Superior temporal gyrus (tissue), 1 donor: Measurements from ENCODE around the gene OR6C75.
"Not testable (repeated sequence)": the region's sequence is repeated elsewhere in the genome, so short reads cannot be mapped to it uniquely, and the experiment has no call there.

ENCODE experiments used
- DNase-seq: peaks from one replicate; pipeline ENCODE4 v3.0.0-alpha.2; 2016; ENCODE audit errors: extremely low spot score

The OR6C75 gene

DNA sequence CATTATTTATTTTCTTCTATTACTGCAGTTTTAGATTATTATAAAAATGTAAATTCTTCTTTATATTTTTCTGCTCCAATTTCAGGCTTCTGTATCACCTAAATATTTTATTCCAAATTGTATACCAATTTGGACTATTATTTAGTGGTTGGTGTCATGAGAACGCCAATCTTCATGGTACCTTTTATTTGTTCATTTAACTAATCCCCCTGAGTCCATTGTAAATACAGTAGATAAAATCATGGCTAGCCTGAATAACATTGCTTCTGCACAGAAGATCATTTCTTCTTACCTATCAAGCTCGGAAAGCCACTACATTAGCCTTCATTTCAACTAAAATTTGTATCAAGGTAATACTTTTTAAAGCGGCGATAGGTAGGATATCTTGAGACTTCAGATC lies at the start of gene OR6C75:
Gene OR6C75 (plus strand): TSS at position 301 of the 400 bp plus-strand sequence. CDS start 2,136 bp downstream, outside the sequence.
- no peak for DNase-seq

DNA sequence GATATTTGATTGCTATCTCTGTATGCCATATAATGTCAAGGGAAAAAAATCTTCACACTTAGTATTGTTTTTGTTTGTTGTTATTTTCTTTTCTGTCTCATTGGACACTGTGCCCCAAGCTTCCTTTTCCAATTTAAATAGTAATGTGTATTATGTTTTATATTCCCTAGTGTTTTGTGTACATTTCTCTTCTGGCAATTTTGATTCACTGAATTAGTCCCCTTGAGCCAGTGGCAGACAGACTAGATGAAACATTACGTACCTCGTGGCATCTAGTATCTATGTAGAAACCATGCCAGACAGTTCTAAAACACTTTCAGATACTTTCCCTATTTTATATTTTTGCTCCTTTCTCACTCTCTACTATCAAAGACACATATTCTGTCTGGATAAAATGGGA lies 48.7 kb upstream of the OR6C75 start, which contains the start of gene OR6C1:
Gene OR6C1 (plus strand): TSS at position 301 of the 400 bp plus-strand sequence. CDS start 6,257 bp downstream, outside the sequence.
- no peak for DNase-seq

DNA sequence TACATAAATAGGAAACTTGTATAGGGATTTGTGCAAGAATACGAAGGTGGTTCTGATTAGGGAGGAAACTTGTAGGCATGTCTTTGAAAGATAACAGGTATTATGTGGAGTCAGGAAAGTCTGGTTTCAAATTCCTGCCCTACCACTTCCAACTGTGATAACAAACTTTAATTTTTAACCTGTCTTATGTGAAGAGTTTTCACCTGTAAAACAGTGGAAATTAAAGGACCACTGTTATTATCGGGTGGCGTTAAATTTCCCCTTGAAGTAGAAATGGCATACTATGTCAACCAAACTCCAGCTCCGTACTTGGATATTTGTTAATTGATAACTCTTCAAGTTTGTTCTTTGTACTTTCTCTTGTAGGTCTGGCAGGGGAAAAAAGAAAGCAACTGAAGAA lies 42.6 kb upstream of the OR6C75 start:
- DNase-seq = no peak

DNA sequence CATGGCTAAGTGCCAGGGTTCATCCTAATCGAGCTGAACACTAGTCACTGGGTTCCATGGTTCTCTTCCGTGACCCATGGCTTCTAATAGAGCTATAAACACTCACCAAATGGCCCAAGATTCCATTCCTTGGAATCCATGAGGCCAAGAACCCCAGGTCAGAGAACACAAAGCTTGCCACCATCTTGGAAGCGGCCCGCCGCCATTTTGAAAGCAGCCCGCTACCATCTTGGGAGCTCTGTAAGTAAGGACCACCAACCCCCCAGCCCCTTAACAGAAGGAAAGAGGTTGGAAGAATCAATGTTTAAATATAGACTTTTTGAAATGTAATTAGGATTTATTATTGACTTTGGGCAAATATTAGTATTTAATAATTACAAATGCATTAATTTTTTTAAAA lies 37.0 kb upstream of the OR6C75 start:
- not testable (repeated sequence) for DNase-seq

DNA sequence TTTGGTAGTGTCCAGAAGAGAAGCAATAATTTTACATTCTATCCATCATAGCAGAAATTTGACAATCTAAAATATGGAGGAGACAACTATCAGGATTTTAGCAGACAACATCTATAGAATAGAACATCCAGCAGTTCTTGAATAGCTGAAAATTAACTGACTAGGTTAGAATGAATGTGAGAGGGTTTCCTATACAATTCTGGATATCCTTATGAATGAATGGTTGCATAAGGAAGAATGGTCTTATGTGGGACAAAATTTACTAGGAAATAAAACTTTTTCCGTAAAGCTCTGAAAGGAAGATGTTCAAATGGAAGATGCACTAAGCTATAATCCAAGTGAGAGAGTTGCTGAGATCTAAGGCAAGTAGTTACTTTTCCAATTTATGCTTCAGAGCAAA lies 32.3 kb upstream of the OR6C75 start, which contains the start of gene OR6C3:
Gene OR6C3 (plus strand): TSS at position 301 of the 400 bp plus-strand sequence. CDS start 955 bp downstream, outside the sequence.
- DNase-seq = no peak

DNA sequence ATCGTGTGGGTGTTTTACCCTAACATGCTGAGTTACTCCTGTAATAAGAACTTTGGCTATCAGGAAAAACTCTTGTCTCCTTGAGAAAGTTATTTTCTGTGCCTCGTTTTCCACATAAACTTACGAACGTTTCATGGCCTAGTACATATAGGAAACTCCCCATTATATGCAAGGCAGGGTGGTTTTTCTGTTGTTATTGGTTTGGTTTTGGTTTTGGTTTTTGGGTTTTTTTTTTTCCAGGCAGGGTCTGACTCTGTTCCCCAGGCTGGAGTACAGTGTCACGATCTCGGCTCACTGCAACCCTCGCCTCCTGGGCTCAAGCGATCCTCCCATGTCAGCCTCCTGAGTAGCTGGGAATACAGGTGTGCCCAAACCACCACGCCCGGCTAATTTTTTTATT lies 26.8 kb upstream of the OR6C75 start:
- no peak for DNase-seq

DNA sequence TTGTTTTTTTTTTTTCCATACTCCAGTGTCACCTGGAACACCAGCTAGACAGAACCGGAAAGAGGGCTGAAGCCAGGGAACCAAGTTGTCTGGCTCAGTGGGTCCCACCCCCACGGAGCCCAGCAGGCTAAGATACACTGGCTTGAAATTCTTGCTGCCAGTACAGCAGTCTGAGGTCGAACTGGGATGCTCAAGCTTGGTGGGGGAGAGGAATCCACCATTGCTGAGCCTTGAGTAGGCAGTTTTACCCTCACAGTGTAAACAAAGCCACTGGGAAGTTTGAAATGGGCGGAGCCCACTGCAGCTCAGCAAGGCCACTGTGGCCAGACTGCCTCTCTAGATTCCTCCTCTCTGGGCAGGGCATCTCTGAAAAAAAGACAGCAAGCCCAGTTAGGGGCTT lies 7.4 kb upstream of the OR6C75 start:
- DNase-seq = not testable (repeated sequence)

DNA sequence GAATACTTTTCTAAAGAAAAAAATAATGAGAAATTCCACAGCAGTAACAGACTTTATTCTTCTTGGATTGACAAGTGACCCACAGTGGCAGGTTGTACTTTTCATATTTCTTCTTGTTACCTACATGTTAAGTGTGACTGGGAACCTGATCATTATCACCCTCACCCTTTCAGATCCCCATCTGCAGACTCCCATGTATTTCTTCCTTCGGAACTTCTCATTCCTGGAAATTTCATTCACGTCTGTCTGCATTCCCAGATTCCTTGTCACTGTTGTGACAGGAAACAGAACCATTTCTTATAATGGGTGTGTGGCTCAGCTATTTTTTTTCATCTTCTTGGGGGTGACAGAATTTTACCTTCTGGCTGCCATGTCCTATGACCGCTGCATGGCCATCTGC lies 2.3 kb downstream of the OR6C75 start:
- DNase-seq = no peak

DNA sequence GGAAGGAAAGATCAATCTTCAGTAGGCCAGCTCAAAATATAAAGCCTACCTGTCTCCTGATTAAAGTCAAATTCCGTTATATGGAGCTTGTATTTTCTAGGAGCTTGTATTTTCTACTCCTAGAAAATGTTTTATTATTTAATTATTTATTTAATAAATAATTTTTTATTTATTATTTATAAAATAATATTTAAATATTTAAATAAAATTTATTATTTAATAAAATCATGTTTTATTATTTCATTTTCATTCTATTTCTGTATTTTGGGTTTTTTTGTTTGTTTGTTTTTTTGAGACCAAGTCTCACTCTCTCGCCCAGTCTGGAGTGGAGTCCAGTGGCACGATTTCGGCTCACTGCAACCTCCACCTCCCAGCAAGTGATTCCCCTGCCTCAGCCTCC lies 9.7 kb downstream of the OR6C75 start:
- no peak for DNase-seq

DNA sequence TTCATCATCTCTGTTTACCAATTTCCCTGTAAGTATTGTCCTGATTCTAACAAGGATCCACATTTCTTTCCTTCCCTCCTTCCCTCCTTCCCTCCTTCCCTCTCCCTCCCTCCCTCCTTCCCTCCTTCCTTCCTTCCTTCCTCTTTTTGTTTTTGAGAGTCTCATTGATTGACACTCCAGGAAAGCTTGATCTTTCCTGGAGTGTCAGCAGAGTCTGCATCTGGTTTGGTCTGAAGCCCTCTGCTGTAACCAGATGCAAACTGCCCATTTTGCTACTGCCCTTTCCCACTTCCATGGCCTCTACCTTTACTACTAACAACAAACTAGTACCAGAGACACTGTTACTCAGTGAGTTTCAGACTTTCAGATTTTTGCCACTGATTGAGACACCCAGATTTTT lies 23.1 kb downstream of the OR6C75 start:
- no peak for DNase-seq

DNA sequence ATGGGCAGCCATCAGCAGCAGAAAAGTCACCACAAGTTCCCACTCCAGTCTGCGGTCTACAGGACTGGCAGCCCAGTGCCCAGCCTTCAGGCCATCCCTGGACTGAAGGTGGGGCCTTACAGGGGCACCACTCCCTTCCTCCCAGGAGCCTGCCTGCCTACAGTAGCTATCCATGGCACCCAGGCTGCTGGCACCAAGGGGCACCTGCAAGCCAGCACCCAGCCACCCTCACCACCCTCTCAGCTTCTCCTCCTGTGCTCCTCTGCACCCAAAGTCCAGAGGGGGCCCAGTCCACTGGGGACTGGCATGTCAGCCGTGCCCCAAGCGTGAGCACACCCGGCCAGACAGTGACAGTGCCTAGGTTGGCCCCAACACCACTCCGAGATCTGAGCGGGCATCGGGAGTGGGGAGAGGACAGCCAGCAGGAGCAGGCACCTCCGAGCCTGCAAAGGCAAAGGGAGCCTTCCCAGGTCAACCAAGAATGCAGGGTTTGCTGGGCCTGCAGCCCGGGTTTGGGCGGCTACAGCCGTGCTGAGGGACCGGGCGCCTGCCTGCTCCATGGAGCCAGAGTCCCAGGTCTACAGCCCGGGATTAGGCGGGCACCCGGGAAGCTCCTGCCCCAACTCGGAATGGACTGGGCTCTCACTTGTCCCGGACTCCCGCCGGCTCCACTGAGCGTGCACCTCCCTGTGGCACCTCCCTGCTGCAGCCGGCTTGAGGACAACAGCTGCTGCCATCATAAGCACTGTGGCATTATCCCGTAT lies 29.4 kb downstream of the OR6C75 start:
- no peak for DNase-seq

DNA sequence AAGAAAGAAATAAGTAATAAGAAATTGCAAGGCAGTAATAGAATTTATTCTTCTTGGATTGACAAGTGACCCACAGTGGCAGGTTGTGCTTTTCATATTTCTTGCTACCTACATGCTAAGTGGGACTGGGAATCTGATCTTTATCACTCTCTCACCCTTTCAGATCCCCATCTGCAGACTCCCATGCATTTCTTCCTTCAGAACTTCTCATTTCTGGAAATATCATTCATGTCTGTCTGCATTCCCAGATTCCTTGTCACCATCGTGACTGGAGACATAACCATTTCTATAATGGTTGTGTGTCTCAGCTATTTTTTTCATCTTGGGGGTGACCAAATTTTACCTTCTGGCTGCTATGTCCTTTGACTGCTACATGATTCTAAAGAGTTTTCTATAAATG lies 33.6 kb downstream of the OR6C75 start:
- DNase-seq = no peak

DNA sequence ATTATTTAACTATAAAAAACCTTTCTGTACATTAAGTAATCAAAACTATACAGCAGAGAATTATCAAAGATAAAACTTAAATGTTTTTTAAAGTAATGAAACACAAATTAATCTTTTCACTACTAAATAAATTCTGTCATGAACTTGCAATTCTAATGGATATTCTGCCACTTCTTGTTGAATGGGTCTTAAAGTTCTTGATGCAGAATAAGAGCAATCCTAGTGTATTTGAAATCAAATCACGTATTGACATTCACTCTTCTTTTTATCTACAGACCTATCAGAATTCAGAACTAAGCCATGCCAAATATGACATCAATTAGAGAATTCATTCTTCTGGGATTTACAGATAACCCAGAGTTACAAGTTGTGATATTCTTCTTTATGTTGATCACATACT lies 37.5 kb downstream of the OR6C75 start, which contains the start of gene OR6C65:
Gene OR6C65 (plus strand): TSS at position 301 of the 400 bp plus-strand sequence. CDS start 0 bp downstream, at position 301.
- no peak for DNase-seq

DNA sequence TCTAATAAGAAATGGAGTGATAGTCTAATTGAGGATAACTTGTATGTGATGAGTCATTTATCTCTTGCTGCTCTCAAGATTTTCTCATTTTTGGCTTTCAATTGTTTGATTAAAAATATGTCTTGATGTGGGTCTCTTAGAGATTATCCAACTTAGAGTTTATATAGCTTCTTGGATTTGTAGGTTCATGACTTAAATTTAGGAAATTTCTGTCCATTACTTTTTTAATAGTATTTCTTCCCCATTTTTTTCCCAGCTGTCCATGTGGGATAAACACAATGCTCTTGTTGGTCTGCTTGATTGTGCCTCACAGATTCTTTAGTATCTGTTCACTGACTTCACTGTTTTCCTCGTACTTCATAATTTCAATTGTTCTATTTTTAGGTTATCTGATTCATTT lies 45.1 kb downstream of the OR6C75 start:
- DNase-seq = no peak

DNA sequence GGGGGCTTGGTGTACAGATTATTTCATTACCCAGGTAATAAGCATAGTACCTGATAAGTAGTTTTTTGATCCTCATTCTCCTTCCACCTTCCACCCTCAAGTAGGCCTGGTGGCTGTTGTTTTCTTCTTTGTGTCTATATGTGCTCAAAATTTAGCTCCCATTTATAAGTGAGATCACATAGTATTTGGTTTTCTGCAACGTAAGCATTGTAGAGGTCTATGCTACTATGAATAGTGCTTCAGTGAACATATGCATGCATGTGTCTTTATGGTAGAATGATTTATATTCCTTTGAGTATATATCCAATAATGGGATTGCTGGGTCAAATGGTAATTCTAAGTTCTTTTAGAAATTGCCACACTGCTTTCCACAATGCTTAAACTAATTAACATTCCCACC lies 46.4 kb downstream of the OR6C75 start:
- DNase-seq = not testable (repeated sequence)

DNA sequence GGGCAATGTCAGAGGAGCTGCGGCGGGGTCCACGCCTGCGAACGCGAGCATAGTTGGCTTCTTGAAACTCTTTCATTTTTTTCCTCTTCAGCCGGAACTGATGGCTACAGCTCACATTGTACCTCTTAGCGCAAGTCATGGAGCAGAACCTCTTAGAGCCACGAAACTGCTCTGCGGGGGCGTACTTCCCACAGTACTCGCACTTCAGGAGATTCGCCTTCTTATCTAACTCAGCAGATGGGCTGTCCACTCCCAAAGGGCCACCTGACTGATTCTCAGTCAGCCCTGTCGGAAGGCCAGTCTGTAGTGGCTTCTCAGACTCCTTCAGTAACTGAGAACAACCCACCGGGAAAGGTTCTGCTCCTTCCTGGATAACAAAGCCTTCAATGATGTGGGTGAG lies 49.4 kb downstream of the OR6C75 start:
- DNase-seq = not testable (repeated sequence)

DNA sequence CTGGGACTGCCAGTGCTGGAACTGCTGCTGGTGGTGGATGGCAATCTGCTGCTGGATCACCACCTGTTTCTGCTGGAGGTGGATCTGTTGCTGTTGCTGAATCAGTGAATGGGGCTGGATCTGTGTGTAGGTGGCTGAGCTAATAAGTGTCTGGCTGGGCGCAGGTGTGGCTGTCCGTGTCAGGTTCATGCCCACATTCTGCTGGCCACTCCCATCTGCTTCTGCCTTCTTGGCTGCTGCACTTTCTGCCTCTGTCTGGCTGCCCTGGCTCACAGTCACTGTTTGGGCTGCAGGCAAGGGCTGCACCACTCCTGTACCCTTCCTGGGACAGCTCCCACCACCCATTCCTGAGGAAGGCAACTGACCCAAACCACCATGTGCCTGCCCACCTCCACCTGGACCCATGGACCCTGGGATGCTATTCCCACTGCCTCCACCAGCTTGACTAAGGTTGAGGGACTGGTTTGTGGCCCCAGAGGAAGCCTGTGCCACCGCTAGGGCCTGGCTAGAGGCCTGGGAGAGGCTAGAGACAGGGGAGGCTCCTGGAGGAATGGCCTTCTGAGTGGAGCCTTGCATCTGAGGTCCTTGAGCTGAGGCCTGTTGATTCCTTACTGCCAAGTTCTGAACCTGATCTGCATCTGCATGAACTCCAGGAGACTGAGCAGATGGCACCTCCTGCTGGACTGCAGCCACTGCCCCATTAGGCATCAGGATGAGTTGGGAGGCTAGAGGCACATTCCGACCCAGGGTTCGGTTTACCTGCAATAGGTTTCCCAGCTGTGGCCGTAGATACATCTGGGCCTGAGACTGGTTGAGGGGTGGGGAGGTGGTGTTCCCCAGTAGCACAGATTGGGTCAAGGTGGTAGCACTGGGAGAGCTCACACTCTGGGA lies 51.0 kb downstream of the OR6C75 start:
- DNase-seq = not testable (repeated sequence)

DNA sequence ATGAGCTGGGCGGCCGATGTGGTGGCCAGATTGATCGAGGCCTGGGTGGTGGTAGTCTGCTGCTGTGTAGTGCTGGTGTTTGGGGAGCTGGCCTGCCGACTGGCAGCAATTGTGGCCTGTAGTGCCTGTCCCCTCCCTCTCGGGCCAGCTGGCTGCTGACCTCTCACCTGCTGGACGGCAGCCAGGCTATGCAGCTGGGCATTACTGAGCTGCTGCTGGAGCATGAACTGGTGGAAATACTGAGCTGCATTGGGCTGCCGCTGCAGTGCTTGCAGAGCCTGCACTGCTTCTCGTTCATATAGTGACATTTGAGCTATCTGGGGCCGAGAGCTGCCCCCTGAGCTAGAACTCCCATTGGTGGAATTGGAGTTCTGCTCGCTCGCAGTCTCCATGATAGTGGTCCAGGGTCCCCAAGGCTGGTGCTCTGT lies 51.6 kb downstream of the OR6C75 start:
- not testable (repeated sequence) for DNase-seq

DNA sequence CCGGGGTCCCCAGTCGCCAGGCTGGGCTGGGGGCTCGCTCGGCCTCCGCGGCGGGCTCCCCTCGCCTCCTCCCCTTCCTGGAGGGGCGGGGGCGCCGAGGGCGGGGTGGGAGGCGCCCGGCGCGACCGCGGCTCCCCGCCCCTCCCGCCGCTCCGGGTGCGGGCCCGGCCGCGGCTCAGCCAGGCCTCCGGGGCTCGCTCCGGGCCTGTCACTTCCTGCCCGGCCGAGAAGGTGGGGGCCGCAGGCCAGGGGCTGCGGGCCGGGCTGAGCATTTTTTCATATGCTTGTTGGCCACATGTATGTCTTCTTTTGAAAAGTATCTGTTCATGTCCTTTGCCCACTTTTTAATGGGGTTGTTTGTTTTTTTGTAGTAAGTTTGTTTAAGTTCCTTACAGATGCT lies 52.1 kb downstream of the OR6C75 start:
- DNase-seq = not testable (repeated sequence)

DNA sequence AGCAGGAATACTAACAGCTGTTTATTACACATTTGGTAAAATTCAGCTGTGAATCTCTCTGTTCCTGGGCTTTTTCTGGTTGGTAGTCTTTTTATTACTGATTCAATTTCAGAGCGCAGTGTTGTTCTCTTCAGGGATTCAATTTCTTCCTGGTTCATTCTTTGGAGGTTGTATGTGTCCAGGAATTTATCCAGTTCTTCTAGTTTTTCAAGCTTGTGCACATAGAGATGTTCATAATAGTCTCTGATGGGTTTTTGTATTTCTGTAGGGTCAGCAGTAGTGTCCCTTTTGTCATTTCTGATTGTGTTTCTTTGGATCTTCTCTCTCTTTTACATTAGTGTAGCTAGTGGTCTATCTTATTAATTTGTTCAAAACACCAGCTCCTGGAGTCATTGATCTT lies 54.2 kb downstream of the OR6C75 start:
- DNase-seq = no peak
